MCF 10A (cell line): ENCODE measurements around the gene ZFP42. TPM values are rescaled to one million over a fixed set of nuclear protein-coding genes. Genes with fewer than 3 reads are reported as not detected.
"Not testable (repeated sequence)": the region's sequence is repeated elsewhere in the genome, so short reads cannot be mapped to it uniquely, and the experiment has no call there.

Experiments
- BruUV-seq: library from RNA; stranded (reverse); fragments of 400-500 nt; replicated peaks from 2 replicates; lab custom pipeline; 2021; lab: Mats Ljungman, UMichigan
- CTCF ChIA-PET: fragments of 300-600 bp; sonication (Branson Sonifier 250); formaldehyde crosslinking; extraction: SDS; loops from one replicate; lab custom pipeline; 2021; ENCODE audit warnings: antibody characterized with exemption, inconsistent platforms; lab: Yijun Ruan, JAX
- POLR2A ChIA-PET: fragments of 300-600, 350-650 bp; sonication (Branson Sonifier 250); formaldehyde crosslinking; extraction: SDS; loops from one replicate; lab custom pipeline; 2020; ENCODE audit warnings: antibody characterized with exemption, inconsistent platforms; lab: Yijun Ruan, JAX
- DNase-seq: peaks from one replicate; pipeline ENCODE4 v3.0.0-alpha.2; 2018; ENCODE audit not compliant: unreplicated experiment
- H3K27ac Mint-ChIP-seq: one replicate; pipeline ENCODE4 v1.8.0; 2022; ENCODE audit warnings: mild to moderate bottlenecking, low read depth, mixed read lengths; ENCODE audit not compliant: unreplicated experiment
- H3K27me3 Mint-ChIP-seq: one replicate; pipeline ENCODE4 v1.8.0; 2022; ENCODE audit warnings: mixed read lengths; ENCODE audit not compliant: insufficient read depth, unreplicated experiment
- H3K36me3 Mint-ChIP-seq: one replicate; pipeline ENCODE4 v1.8.0; 2022; ENCODE audit warnings: mild to moderate bottlenecking, moderate library complexity, mixed read lengths; ENCODE audit not compliant: insufficient read depth, unreplicated experiment
- H3K4me1 Mint-ChIP-seq: one replicate; pipeline ENCODE4 v1.8.0; 2022; ENCODE audit warnings: mixed read lengths; ENCODE audit not compliant: insufficient read depth, unreplicated experiment
- H3K4me3 Mint-ChIP-seq: one replicate; pipeline ENCODE4 v1.8.0; 2022; ENCODE audit warnings: mild to moderate bottlenecking, moderate library complexity, mixed read lengths; ENCODE audit not compliant: unreplicated experiment
- H3K9me3 Mint-ChIP-seq: one replicate; pipeline ENCODE4 v1.8.0; 2022; ENCODE audit warnings: mixed read lengths; ENCODE audit not compliant: unreplicated experiment
- intact Hi-C: fragments of 100-400 bp; cut with micrococcal nuclease; formaldehyde crosslinking; loops from 2 replicates; pipeline ENCODE4 v1.14.1; 2022
- total RNA-seq: library from RNA; stranded (reverse); gene quantifications from 2 replicates; pipeline ENCODE4 v1.2.3, GENCODE V29; 2022
- TF ChIP-seq, protein P1 (sequence below): fragments of 200-600 bp; IDR thresholded peaks from one replicate; pipeline ENCODE4 v1.8.0; 2022; ENCODE audit warnings: antibody characterized with exemption, mild to moderate bottlenecking; ENCODE audit not compliant: unreplicated experiment

The ZFP42 gene
- total RNA-seq, 1 experiment from 2014 or later, result not detected

DNA sequence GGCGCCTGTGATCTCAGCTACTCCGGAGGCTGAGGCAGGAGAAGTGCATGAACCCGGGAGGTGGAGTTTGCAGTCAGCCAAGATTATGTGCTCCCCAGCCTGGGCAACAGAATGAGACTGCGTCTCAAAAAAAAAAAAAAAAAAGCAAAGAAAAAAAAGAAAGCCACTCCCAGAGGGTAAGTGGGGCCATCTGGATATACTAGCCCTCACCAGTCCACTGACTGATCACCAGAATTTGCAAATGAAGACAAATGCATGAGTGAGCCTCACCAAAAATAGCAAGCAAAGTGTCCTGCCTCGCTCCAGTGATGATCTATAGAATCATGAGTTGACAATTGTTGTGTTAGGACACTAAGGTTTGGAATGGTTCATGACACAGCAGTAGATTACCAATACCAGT, 47.6 kb downstream of the ZFP42 start:
- TF ChIP-seq, protein P1, sequence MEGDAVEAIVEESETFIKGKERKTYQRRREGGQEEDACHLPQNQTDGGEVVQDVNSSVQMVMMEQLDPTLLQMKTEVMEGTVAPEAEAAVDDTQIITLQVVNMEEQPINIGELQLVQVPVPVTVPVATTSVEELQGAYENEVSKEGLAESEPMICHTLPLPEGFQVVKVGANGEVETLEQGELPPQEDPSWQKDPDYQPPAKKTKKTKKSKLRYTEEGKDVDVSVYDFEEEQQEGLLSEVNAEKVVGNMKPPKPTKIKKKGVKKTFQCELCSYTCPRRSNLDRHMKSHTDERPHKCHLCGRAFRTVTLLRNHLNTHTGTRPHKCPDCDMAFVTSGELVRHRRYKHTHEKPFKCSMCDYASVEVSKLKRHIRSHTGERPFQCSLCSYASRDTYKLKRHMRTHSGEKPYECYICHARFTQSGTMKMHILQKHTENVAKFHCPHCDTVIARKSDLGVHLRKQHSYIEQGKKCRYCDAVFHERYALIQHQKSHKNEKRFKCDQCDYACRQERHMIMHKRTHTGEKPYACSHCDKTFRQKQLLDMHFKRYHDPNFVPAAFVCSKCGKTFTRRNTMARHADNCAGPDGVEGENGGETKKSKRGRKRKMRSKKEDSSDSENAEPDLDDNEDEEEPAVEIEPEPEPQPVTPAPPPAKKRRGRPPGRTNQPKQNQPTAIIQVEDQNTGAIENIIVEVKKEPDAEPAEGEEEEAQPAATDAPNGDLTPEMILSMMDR, result no peak
- no peak overlapping the region for H3K27ac Mint-ChIP-seq
- intact Hi-C loops, result no loop called here
- no peaks in the 10 kb centered on the region for H3K27me3 Mint-ChIP-seq
- ChIA-PET CTCF (no interaction called here), POLR2A (no interaction called here)
- no peaks in the 10 kb centered on the region for H3K4me1 Mint-ChIP-seq
- H3K36me3 Mint-ChIP-seq, result no peaks in the 10 kb centered on the region
- no peak overlapping the region for H3K4me3 Mint-ChIP-seq
- H3K9me3 Mint-ChIP-seq, result no peaks in the 10 kb centered on the region
- no TSS peak for BruUV-seq
- DNase-seq, result no peak

DNA sequence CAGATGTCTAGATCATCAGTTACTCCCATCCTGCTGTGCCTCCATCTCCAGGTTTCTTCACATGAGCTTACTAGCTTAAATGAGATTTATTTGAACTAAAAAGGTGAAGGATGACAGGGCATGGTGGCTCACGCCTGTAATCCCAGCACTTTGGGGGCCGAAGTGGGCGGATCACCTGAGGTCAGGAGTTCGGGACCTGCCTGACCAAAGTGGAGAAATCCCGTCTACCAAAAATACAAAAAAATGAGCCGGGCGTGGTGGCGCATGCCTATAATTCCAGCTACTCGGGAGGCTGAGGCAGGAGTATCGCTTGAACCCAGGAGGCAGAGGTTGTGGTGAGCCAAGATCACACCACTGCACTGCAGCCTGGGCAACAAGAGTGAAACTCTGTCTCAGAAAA, 49.9 kb downstream of the ZFP42 start:
- POLR2A ChIA-PET, BruUV-seq, intact Hi-C loops: not testable (repeated sequence)

DNA sequence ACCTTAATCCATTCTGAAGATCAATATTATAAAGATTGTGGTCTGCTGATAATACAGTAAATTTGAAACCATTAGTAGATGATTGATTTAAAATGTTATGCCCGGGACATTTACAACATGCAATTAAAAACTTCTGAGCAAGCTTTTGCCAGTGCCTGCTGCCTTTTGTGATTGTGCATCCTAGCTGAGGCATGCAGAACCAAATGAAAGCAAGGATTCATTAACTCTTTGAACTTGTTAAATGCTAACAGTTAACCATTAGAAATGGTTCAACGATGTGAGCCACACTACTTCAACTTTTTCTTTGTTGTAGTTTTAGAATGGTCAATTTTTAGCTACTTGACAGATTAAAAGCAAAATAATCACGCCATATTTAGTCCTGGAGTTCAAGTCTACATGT, 51.1 kb downstream of the ZFP42 start:
- TF ChIP-seq, protein P1, result no peak
- intact Hi-C loops, result no loop called here
- Mint-ChIP-seq H3K27ac (no peak overlapping the region), H3K4me1 (no peaks in the 10 kb centered on the region), H3K27me3 (no peaks in the 10 kb centered on the region), H3K9me3 (no peaks in the 10 kb centered on the region), H3K36me3 (no peaks in the 10 kb centered on the region), H3K4me3 (no peak overlapping the region)
- POLR2A ChIA-PET, result no interaction called here
- no peak for DNase-seq
- BruUV-seq, result no TSS peak
- CTCF ChIA-PET, result interaction anchor here (0.6 to 0.9 kb wide), 2 partner anchors 17 to 22 kb away, joined by 3 read pairs; no protein-coding TSS in a partner anchor

More for the DNA sequence above, 49.9 kb downstream of the ZFP42 start:
- CTCF ChIA-PET, result interaction anchor here (1.0 kb wide), 1 partner anchor 9 kb away, joined by 3 read pairs; no protein-coding TSS in a partner anchor
- H3K4me3 Mint-ChIP-seq, H3K27ac Mint-ChIP-seq, H3K9me3 Mint-ChIP-seq, H3K4me1 Mint-ChIP-seq, DNase-seq, H3K36me3 Mint-ChIP-seq, H3K27me3 Mint-ChIP-seq: not testable (repeated sequence)

DNA sequence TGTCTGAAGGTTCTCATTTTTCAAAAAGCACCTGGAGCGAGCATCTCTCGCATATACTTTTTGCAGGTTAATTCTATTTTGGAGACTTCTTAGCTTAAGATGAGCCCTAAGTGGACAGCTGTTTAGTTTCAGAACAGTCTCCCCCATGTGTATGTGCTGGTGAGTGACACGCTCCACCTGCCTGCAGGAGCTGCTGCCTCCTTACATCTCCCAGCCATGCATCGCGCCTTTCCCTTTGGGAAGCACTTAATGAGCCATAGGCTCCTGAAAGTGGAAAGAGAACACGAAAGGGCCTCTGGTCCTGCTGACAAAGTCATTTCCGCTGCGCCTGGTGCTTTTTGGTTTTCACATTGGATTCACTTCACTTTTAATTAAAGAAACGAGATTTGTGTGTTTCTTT, 57.7 kb downstream of the ZFP42 start:
- intact Hi-C loops, result no loop called here

More for the DNA sequence above, 57.7 kb downstream of the ZFP42 start:
- POLR2A ChIA-PET, result no interaction called here
- CTCF ChIA-PET, result interaction anchor here (0.6 kb wide), 1 partner anchor 1608 kb away, joined by 3 read pairs; no protein-coding TSS in a partner anchor
- TF ChIP-seq, protein P1, result no peak
- Mint-ChIP-seq H3K4me3 (no peak overlapping the region), H3K27ac (no peak overlapping the region), H3K4me1 (no peaks in the 10 kb centered on the region), H3K27me3 (no peaks in the 10 kb centered on the region), H3K9me3 (no peaks in the 10 kb centered on the region), H3K36me3 (no peaks in the 10 kb centered on the region)
- no TSS peak for BruUV-seq
- DNase-seq, result no peak

Other genes with a start within 250 kb of the ZFP42 start
- gene TRIML2, start 113.8 kb downstream of the ZFP42 start, total RNA-seq, result 4.9 and 6.7 TPM in 2 replicates
- gene TRIML1, start 143.7 kb downstream of the ZFP42 start, total RNA-seq, result not detected in 2 replicates